ENCODE measurements around the gene ARID1B. TPM values are rescaled to one million over a fixed set of nuclear protein-coding genes. Genes with fewer than 3 reads are reported as not detected.
"Not testable (repeated sequence)": the region's sequence is repeated elsewhere in the genome, so short reads cannot be mapped to it uniquely, and the experiment has no call there.

ARID1B gene
- total and polyA plus RNA-seq, 7 donors: 8.4 to 115 (median 69.6) TPM

- peaks cover 0 to 68% (median 53%) of the 10 kb centered on the region in 4 donors for H3K4me1 ChIP-seq
- no peaks in the 10 kb centered on the region for H3K9me3 ChIP-seq
- no peaks in the 10 kb centered on the region for H3K27me3 ChIP-seq
- H3K36me3 ChIP-seq: peaks cover 0 to 29% (median 0%) of the 10 kb centered on the region in 4 donors
- H3K4me3 ChIP-seq: no peak overlapping the region
- DNase-seq: no peak
- 79 to 82% methylated on average over 6 of the region's 6 CpGs for WGBS, 2 donors
- H3K27ac ChIP-seq: peak overlapping the region in 3 of 4 donors; percentile 46 to 70 (median 66)
- intact Hi-C loops (cut with DNase I): loop anchor here (2.0 kb wide), 1 partner anchor 41 kb away; no protein-coding TSS in a partner anchor
- TF ChIP-seq POLR2AphosphoS5 (IDR thresholded peaks at IDR 0.05): no peak
- no peak for TF ChIP-seq POLR2A (IDR thresholded peaks at IDR 0.05)
- no peak for TF ChIP-seq CTCF (IDR thresholded peaks at IDR 0.05)
- no peak for TF ChIP-seq EP300 (IDR thresholded peaks at IDR 0.05)
Observed at GRCh38 chr6:157145656-157146285, 368.6 kb downstream of the ARID1B start.

- intact Hi-C loops (cut with DNase I); H3K9me3 ChIP-seq; H3K4me3 ChIP-seq; H3K27me3 ChIP-seq; DNase-seq: not testable (repeated sequence)
- 94 to 96% methylated on average over 70 to 73 of the region's 74 CpGs for WGBS, 2 donors
- peak overlapping the region in 3 of 4 donors; percentile 68 to 75 (median 70) for H3K27ac ChIP-seq
- peaks cover 0 to 16% (median 0%) of the 10 kb centered on the region in 4 donors for H3K36me3 ChIP-seq
- H3K4me1 ChIP-seq: peaks cover 0 to 68% (median 53%) of the 10 kb centered on the region in 4 donors
Observed at GRCh38 chr6:157147054-157148026, 370.2 kb downstream of the ARID1B start.

GRCh38 chr6:157148391-157149323 lies 371.5 kb downstream of the ARID1B start:
- DNase-seq: peak; percentile 90
- H3K9me3 ChIP-seq: no peaks in the 10 kb centered on the region
- 89 to 91% methylated on average over 25 of the region's 25 CpGs for WGBS, 2 donors
- H3K27me3 ChIP-seq: no peaks in the 10 kb centered on the region
- peaks cover 0 to 16% (median 0%) of the 10 kb centered on the region in 4 donors for H3K36me3 ChIP-seq
- peaks cover 0 to 56% (median 44%) of the 10 kb centered on the region in 4 donors for H3K4me1 ChIP-seq
- TF ChIP-seq POLR2AphosphoS5 (IDR thresholded peaks at IDR 0.05) (peak; percentile 47 to 81 (median 67)), EP300 (IDR thresholded peaks at IDR 0.05) (peak in 2 of 4 donors; percentile 38 to 50), CTCF (IDR thresholded peaks at IDR 0.05) (no peak), POLR2A (IDR thresholded peaks at IDR 0.05) (no peak)
- no peak overlapping the region for H3K4me3 ChIP-seq
- intact Hi-C loops (cut with DNase I): no loop called here
- H3K27ac ChIP-seq: peak overlapping the region; percentile 43 to 75 (median 69)

- H3K9me3 ChIP-seq: no peaks in the 10 kb centered on the region
- TF ChIP-seq POLR2A (IDR thresholded peaks at IDR 0.05): no peak
- TF ChIP-seq POLR2AphosphoS5 (IDR thresholded peaks at IDR 0.05): no peak
- TF ChIP-seq CTCF (IDR thresholded peaks at IDR 0.05): no peak
- TF ChIP-seq EP300 (IDR thresholded peaks at IDR 0.05): no peak
- H3K27me3 ChIP-seq: no peaks in the 10 kb centered on the region
- H3K36me3 ChIP-seq: peaks cover 0 to 16% (median 0%) of the 10 kb centered on the region in 4 donors
- H3K4me1 ChIP-seq: peaks cover 0 to 42% (median 30%) of the 10 kb centered on the region in 4 donors
- H3K4me3 ChIP-seq: no peak overlapping the region
- peak overlapping the region in 1 of 4 donors; percentile 75 for H3K27ac ChIP-seq
- intact Hi-C loops (cut with DNase I): no loop called here
- 94 to 97% methylated on average over 6 of the region's 6 CpGs for WGBS, 2 donors
- no peak for DNase-seq
Observed at GRCh38 chr6:157150076-157150475, 372.9 kb downstream of the ARID1B start.
